ENCODE results near the gene WDPCP.

- TF ChIP-seq CTCF (conservative IDR thresholded peaks at IDR 0.05; ENCODE audit: low read depth, low read length) (no peak), MAFK (IDR thresholded peaks at IDR 0.05; ENCODE audit: low read depth, low read length) (no peak), RFX5 (IDR thresholded peaks at IDR 0.05; ENCODE audit: low read depth, low read length) (no peak)
Measured at GRCh38 chr2:63539416-63540162, 48.7 kb downstream of the WDPCP start.

Measured in IMR-90 (cell line).